ENCODE data around the gene ASTN2.
A peak's percentile ranks its signal among the peaks of the same experiment; 100 is the strongest.
"Not testable (repeated sequence)": the region's sequence is repeated elsewhere in the genome, so short reads cannot be mapped to it uniquely, and the experiment has no call there.

Gene ASTN2

GRCh38 chr9:117074342-117074662, 340.6 kb downstream of the ASTN2 start:
- no peak for DNase-seq (ENCODE audit: low read depth)

- DNase-seq (ENCODE audit: low read depth) = peak; percentile 45
These were observed 341.1 kb downstream of the ASTN2 start for GRCh38 chr9:117073539-117074341.

- no peak for DNase-seq (ENCODE audit: low read depth)
These were observed 341.8 kb downstream of the ASTN2 start for GRCh38 chr9:117073071-117073470.

- DNase-seq (ENCODE audit: low read depth) = no peak
These were observed 342.6 kb downstream of the ASTN2 start for GRCh38 chr9:117072216-117072615.

GRCh38 chr9:117071673-117072207, 343.1 kb downstream of the ASTN2 start:
- not testable (repeated sequence) for DNase-seq (ENCODE audit: low read depth)

- DNase-seq (ENCODE audit: low read depth) = no peak
These were observed 351.0 kb downstream of the ASTN2 start for GRCh38 chr9:117063721-117064471.

- no peak for DNase-seq (ENCODE audit: low read depth)
These were observed 353.9 kb downstream of the ASTN2 start for GRCh38 chr9:117060963-117061362.

- no peak for DNase-seq (ENCODE audit: low read depth)
These were observed 364.9 kb downstream of the ASTN2 start for GRCh38 chr9:117050007-117050406.

- peak; percentile 0 for DNase-seq (ENCODE audit: low read depth)
These were observed 368.1 kb downstream of the ASTN2 start for GRCh38 chr9:117046666-117047327.

- DNase-seq (ENCODE audit: low read depth) = no peak
These were observed 370.6 kb downstream of the ASTN2 start for GRCh38 chr9:117044241-117044640.

- DNase-seq (ENCODE audit: low read depth) = no peak
These were observed 371.7 kb downstream of the ASTN2 start for GRCh38 chr9:117043159-117043558.

GRCh38 chr9:117035546-117035945, 379.3 kb downstream of the ASTN2 start:
- no peak for DNase-seq (ENCODE audit: low read depth)

- DNase-seq (ENCODE audit: low read depth) = peak; percentile 37
These were observed 380.0 kb downstream of the ASTN2 start for GRCh38 chr9:117034866-117035265.

- DNase-seq (ENCODE audit: low read depth) = no peak
These were observed 384.5 kb downstream of the ASTN2 start for GRCh38 chr9:117030254-117030768.

GRCh38 chr9:117029341-117029740, 385.5 kb downstream of the ASTN2 start:
- DNase-seq (ENCODE audit: low read depth) = no peak

- no peak for DNase-seq (ENCODE audit: low read depth)
These were observed 386.6 kb downstream of the ASTN2 start for GRCh38 chr9:117028103-117028858.

GRCh38 chr9:117021906-117022305, 393.0 kb downstream of the ASTN2 start:
- no peak for DNase-seq (ENCODE audit: low read depth)

GRCh38 chr9:117018966-117019617, 395.8 kb downstream of the ASTN2 start:
- DNase-seq (ENCODE audit: low read depth) = no peak

GRCh38 chr9:117017414-117017985, 397.4 kb downstream of the ASTN2 start:
- DNase-seq (ENCODE audit: low read depth) = no peak

GRCh38 chr9:117014061-117014460, 400.8 kb downstream of the ASTN2 start:
- no peak for DNase-seq (ENCODE audit: low read depth)
